ENCODE results near the gene CHRNA4. TPM values are rescaled to one million over a fixed set of nuclear protein-coding genes. Genes with fewer than 3 reads are reported as not detected.

Gene CHRNA4
- total RNA-seq, 1 donor from 2014 or later = not detected

- no peak for DNase-seq (ENCODE audit: low spot score)
Observed at GRCh38 chr20:63321148-63321831, 39.9 kb downstream of the CHRNA4 start.

- DNase-seq (ENCODE audit: low spot score) = no peak
Observed at GRCh38 chr20:63320616-63321147, 40.5 kb downstream of the CHRNA4 start.

- no peak for DNase-seq (ENCODE audit: low spot score)
Observed at GRCh38 chr20:63320041-63320511, 41.1 kb downstream of the CHRNA4 start.

- no peak for DNase-seq (ENCODE audit: low spot score)
Observed at GRCh38 chr20:63319164-63320040, 41.7 kb downstream of the CHRNA4 start.

- no peak for DNase-seq (ENCODE audit: low spot score)
Observed at GRCh38 chr20:63318391-63319163, 42.6 kb downstream of the CHRNA4 start.

GRCh38 chr20:63317601-63318291, 43.4 kb downstream of the CHRNA4 start:
- DNase-seq (ENCODE audit: low spot score) = no peak

- DNase-seq (ENCODE audit: low spot score) = no peak
Observed at GRCh38 chr20:63317061-63317460, 44.1 kb downstream of the CHRNA4 start.

GRCh38 chr20:63316502-63316921, 44.6 kb downstream of the CHRNA4 start:
- no peak for DNase-seq (ENCODE audit: low spot score)

- DNase-seq (ENCODE audit: low spot score) = no peak
Observed at GRCh38 chr20:63315731-63316491, 45.2 kb downstream of the CHRNA4 start.

- no peak for DNase-seq (ENCODE audit: low spot score)
Observed at GRCh38 chr20:63315240-63315689, 45.9 kb downstream of the CHRNA4 start.

GRCh38 chr20:63314566-63315239, 46.4 kb downstream of the CHRNA4 start:
- no peak for DNase-seq (ENCODE audit: low spot score)

- DNase-seq (ENCODE audit: low spot score) = no peak
Observed at GRCh38 chr20:63314015-63314471, 47.1 kb downstream of the CHRNA4 start.

GRCh38 chr20:63313349-63314014, 47.7 kb downstream of the CHRNA4 start:
- no peak for DNase-seq (ENCODE audit: low spot score)

- DNase-seq (ENCODE audit: low spot score) = no peak
Observed at GRCh38 chr20:63312690-63313348, 48.3 kb downstream of the CHRNA4 start.

GRCh38 chr20:63312273-63312672, 48.9 kb downstream of the CHRNA4 start:
- DNase-seq (ENCODE audit: low spot score) = no peak

GRCh38 chr20:63311833-63312243, 49.3 kb downstream of the CHRNA4 start:
- DNase-seq (ENCODE audit: low spot score) = no peak

- DNase-seq (ENCODE audit: low spot score) = no peak
Observed at GRCh38 chr20:63311186-63311832, 49.8 kb downstream of the CHRNA4 start.

Data from mucosa of gallbladder (tissue), 1 donor.